Fibroblast of lung (primary cell): ENCODE data around the gene TMEM117. TPM values are rescaled to one million over a fixed set of nuclear protein-coding genes. Genes with fewer than 3 reads are reported as not detected.

Experiments
- DNase-seq, 2 donors: peaks; one replicate each; pipeline versions ENCODE4 v3.0.0 to v3.0.0-alpha.2; 2010; ENCODE audit warnings: low read depth in 2 of 2
- H2AFZ ChIP-seq: 2 replicates; pipeline ENCODE4 v1.5.1; 2012; ENCODE audit warnings: low read length, control low read depth, inconsistent platforms
- H3K27ac ChIP-seq: 2 replicates; pipeline ENCODE4 v1.5.1; 2011; ENCODE audit warnings: low read length, control low read depth; ENCODE audit not compliant: insufficient read depth
- H3K27me3 ChIP-seq: 2 replicates; pipeline ENCODE4 v1.5.1; 2011; ENCODE audit warnings: mild to moderate bottlenecking, low read length; ENCODE audit not compliant: control insufficient read depth, insufficient read depth
- H3K36me3 ChIP-seq: 2 replicates; pipeline ENCODE4 v1.5.1; 2011; ENCODE audit warnings: low read length; ENCODE audit not compliant: control insufficient read depth, insufficient read depth
- H3K4me1 ChIP-seq: 2 replicates; pipeline ENCODE4 v1.5.1; 2011; ENCODE audit warnings: low read length; ENCODE audit not compliant: control insufficient read depth, insufficient read depth; ENCODE audit errors: extremely low read depth
- H3K4me2 ChIP-seq: 2 replicates; pipeline ENCODE4 v1.5.1; 2011; ENCODE audit warnings: low read length, control low read depth; ENCODE audit not compliant: insufficient read depth; ENCODE audit errors: extremely low read depth
- H3K4me3 ChIP-seq, 4 experiments: fragments of 200-600 bp in 1 of 4; sonication (generic) in 1 of 4; replicated peaks in 1 of 4; 2 replicates each; pipeline ENCODE4 v1.5.1; 2011 to 2016; ENCODE audit warnings: low read length in 4 of 4, low read depth in 3 of 4, mild to moderate bottlenecking in 3 of 4, control low read depth in 2 of 4, inconsistent platforms in 1 of 4, mixed read lengths in 1 of 4; ENCODE audit not compliant: insufficient read depth in 1 of 4; ENCODE audit errors: control extremely low read depth in 1 of 4
- H3K79me2 ChIP-seq: 2 replicates; pipeline ENCODE4 v1.5.1; 2012; ENCODE audit warnings: mild to moderate bottlenecking, low read length, inconsistent platforms; ENCODE audit not compliant: control insufficient read depth, insufficient read depth
- H3K9ac ChIP-seq: 2 replicates; pipeline ENCODE4 v1.5.1; 2011; ENCODE audit warnings: mild to moderate bottlenecking, low read length, control low read depth; ENCODE audit not compliant: insufficient read depth
- H3K9me3 ChIP-seq: 2 replicates; pipeline ENCODE4 v1.5.1; 2012; ENCODE audit warnings: low read depth, low read length; ENCODE audit not compliant: control insufficient read depth, insufficient read depth
- H4K20me1 ChIP-seq: 2 replicates; pipeline ENCODE4 v1.5.1; 2011; ENCODE audit warnings: low read length; ENCODE audit not compliant: control insufficient read depth, insufficient read depth; ENCODE audit errors: extremely low read depth
- CTCF ChIP-seq, 2 donors: IDR thresholded peaks in 1 of 2; conservative IDR thresholded peaks in 1 of 2; 1 replicate in 1 of 2; 2 replicates in 1 of 2; pipeline ENCODE4 v1.5.1; 2011 to 2012; ENCODE audit warnings: low read length in 2 of 2, control low read depth in 1 of 2, inconsistent platforms in 1 of 2, low read depth in 1 of 2, mild to moderate bottlenecking in 1 of 2
- EZH2 ChIP-seq: IDR thresholded peaks from 2 replicates; pipeline ENCODE4 v1.5.1; 2012; ENCODE audit warnings: low read length, control low read depth, mild to moderate bottlenecking; ENCODE audit errors: missing control alignments
- polyA plus RNA-seq, 2 donors: library from polyadenylated mRNA; depleted of rRNA in 1 of 2; stranded (reverse) in 1 of 2; unstranded in 1 of 2; fragments of >200 nt; gene quantifications; 2 replicates each; pipeline ENCODE4 v1.2.1, GENCODE V29; 2011 to 2012; ENCODE audit warnings: missing spikeins in 1 of 2
- total RNA-seq: library from RNA; depleted of rRNA; stranded (reverse); fragments of >200 nt; gene quantifications from 2 replicates; pipeline ENCODE4 v1.2.1, GENCODE V29; 2014

The TMEM117 gene
- total and polyA plus RNA-seq, 2 donors (not counting 1 experiment from before 2014, with no cell fraction given), result 7.6 to 7.8 TPM

DNA sequence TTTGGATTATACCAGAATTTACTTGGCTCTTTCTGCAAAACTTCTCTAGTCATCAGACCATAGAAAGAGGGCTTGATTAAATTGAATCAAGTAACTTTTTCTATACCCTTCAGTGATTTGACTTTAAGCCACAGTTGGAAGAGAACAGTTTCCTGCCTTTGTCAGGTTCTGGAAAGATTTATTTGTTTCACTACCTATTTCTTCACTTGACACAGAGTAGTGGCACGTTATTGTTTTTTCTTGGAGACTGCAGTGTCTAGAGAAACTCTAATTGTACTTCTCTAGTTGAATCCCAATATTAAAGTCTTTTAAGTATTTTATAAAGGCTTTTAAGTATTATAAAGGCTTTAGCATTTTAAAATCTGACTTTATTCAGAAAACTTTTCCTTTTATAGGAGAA lies 138.1 kb downstream of the TMEM117 start:
- H3K79me2 ChIP-seq, result no peaks in the 10 kb centered on the region

GRCh38 chr12:43976027-43976426 lies 140.1 kb downstream of the TMEM117 start:
- Histone ChIP-seq H3K4me3 (no peak overlapping the region), H3K36me3 (no peaks in the 10 kb centered on the region), H3K4me1 (no peaks in the 10 kb centered on the region), H3K27me3 (no peaks in the 10 kb centered on the region), H3K4me2 (no peak overlapping the region), H4K20me1 (no peaks in the 10 kb centered on the region), H3K79me2 (no peaks in the 10 kb centered on the region), H3K9me3 (no peaks in the 10 kb centered on the region), H3K27ac (no peak overlapping the region), H3K9ac (no peak overlapping the region), H2AFZ (no peak overlapping the region)
- no peak for DNase-seq
- TF ChIP-seq CTCF (conservative IDR thresholded peaks at IDR 0.05 in 1 of 2, IDR thresholded peaks at IDR 0.05 in 1 of 2; ENCODE audit: low read depth in 1 of 2, low read length in 2 of 2) (no peak), EZH2 (no peak)

More for the DNA sequence above, 138.1 kb downstream of the TMEM117 start:
- peaks cover 2% of the 10 kb centered on the region for H3K4me1 ChIP-seq
- H3K36me3 ChIP-seq, result no peaks in the 10 kb centered on the region
- H3K27ac ChIP-seq, result no peak overlapping the region
- DNase-seq, result no peak
- no peak for TF ChIP-seq CTCF (conservative IDR thresholded peaks at IDR 0.05 in 1 of 2, IDR thresholded peaks at IDR 0.05 in 1 of 2; ENCODE audit: low read depth in 1 of 2, low read length in 2 of 2)
- no peak for TF ChIP-seq EZH2
- H3K27me3 ChIP-seq, result no peaks in the 10 kb centered on the region
- no peak overlapping the region for H3K4me3 ChIP-seq
- no peak overlapping the region for H3K4me2 ChIP-seq
- H2AFZ ChIP-seq, result no peak overlapping the region
- H3K9me3 ChIP-seq, result no peaks in the 10 kb centered on the region
- H3K9ac ChIP-seq, result no peak overlapping the region
- no peaks in the 10 kb centered on the region for H4K20me1 ChIP-seq

- Histone ChIP-seq H3K4me2 (no peak overlapping the region), H3K9ac (no peak overlapping the region), H3K9me3 (no peaks in the 10 kb centered on the region), H4K20me1 (no peaks in the 10 kb centered on the region), H3K36me3 (no peaks in the 10 kb centered on the region), H3K4me1 (no peaks in the 10 kb centered on the region), H2AFZ (no peak overlapping the region), H3K27ac (no peak overlapping the region), H3K4me3 (no peak overlapping the region), H3K79me2 (no peaks in the 10 kb centered on the region), H3K27me3 (no peaks in the 10 kb centered on the region)
- TF ChIP-seq CTCF (conservative IDR thresholded peaks at IDR 0.05 in 1 of 2, IDR thresholded peaks at IDR 0.05 in 1 of 2; ENCODE audit: low read depth in 1 of 2, low read length in 2 of 2) (no peak), EZH2 (no peak)
- no peak for DNase-seq
Observed at GRCh38 chr12:43978556-43978955, 142.7 kb downstream of the TMEM117 start.
